Activated CD8-positive, alpha-beta memory T cell treated with anti-CD3 and anti-CD28 coated beads for 1 hour (primary cell): ENCODE measurements around the gene USP34.
"Not testable (repeated sequence)": the region's sequence is repeated elsewhere in the genome, so short reads cannot be mapped to it uniquely, and the experiment has no call there.

Experiments used
- DNase-seq, 2 donors: peaks; one replicate each; pipeline ENCODE4 v3.0.0-alpha.2; 2020; ENCODE audit warnings: low read depth in 1 of 2; ENCODE audit errors: extremely low read depth in 1 of 2

The USP34 gene

GRCh38 chr2:61426267-61426897 lies 44.5 kb downstream of the USP34 start:
- peak; percentile 34 to 50 for DNase-seq

DNA sequence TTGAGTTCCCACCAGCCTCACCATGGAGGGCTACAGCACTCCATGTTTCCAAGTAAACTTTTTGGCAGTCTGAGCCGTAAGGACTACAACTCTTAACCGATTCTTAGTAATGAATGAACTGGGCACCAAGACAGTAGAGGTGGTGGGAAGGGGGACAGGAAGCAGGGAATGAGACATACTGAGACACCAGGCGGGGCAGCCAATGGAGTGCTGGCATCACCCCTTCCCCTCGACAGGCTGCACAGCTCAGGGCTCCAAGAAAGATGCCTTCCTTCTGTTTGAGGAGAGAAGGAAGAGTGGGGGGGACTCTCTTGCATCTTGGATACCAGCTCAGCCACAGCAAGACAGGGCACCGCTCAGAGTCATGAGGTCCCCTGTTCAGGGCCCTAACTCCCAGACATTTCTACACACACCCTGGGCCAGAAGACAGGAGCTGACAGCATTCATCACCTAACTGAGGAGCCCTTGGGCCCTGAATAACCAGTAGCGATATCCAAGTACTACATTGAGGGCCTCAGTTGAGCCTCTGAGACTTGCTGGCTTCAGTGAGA lies 45.2 kb downstream of the USP34 start:
- no peak for DNase-seq

GRCh38 chr2:61423714-61424113 lies 47.2 kb downstream of the USP34 start:
- no peak for DNase-seq

DNA sequence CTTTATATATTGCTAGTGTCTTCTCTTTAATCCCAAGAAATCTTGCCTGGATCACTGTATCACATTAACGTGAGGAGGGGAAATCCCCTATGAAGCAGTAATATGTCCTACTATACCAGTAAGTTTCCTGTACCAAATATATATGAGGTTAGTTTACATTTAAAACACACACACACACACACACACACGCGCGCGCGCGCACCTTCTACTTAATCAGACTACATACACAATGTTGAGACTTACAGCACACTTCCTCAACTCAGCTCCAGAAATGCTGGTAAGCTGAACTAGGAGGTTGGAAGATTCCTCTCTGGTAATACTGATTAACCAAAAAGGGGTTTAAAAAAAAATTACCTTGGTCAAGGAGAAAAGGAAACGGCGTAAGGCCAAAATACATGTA lies 49.3 kb downstream of the USP34 start:
- DNase-seq = no peak

DNA sequence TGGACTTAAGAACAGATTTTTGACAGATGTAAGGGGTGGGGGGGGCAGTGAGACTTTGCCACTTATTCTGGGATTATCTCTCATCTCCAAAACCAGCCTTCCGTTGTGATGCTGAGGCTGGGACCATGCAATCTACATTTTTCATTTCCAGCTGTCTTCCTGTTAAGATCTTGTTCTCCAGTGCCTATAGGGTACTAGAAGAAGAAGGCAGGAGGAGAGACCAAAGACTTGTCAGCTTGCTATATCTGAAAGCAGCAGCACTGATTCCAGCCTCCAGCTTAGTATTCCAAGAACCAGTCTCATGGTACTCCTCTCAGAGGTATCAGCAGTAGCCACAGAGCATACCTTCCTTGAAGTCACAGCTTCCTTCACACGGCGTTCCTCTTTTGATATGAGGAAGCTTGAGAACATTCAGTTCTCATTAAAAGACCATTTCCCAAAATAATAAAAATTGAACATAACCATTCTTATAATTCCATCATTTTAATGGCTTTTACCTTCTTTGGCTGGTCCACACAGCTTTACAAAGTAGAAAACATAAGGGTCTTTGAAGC lies 49.8 kb downstream of the USP34 start:
- DNase-seq = no peak

- DNase-seq = no peak
These were observed 51.3 kb downstream of the USP34 start for GRCh38 chr2:61419570-61419969.

DNA sequence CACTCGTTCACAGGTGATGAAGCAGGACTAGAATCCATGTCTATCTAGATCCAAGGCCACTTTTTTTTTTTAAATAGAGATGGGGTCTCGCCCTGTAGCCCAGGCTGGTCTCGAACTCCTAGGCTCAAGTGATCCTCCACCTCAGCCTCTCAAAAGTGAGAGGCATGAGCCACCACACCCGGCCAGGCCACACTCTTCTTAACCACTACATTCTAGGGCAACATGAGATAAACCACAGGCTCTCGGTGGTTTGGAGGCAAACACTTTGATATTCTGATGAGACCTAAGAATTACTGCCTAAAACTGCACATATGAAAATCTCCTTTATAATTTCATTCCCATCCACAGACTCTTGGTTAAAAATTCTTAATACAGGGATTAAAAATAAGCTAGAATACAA lies 51.8 kb downstream of the USP34 start:
- no peak for DNase-seq

GRCh38 chr2:61416871-61417645 lies 53.8 kb downstream of the USP34 start:
- no peak for DNase-seq

DNA sequence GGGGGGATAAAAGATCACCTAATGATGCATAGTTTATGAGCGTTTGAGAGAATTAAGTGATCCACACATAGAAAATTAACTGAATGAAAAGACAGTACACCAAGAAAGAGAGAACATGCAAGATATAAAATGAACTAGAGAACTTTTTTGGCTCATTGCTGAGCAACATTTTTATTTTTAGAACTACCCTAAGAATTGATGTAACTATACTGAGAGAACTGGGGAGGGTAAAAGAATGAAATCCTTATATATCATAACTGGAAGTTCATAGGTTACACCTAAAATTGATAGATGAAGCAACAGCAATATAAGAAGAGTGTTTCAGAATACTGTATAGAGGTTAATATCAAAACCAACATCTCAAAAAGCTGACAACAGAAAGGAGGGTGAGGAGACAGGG lies 55.6 kb downstream of the USP34 start:
- DNase-seq = no peak

GRCh38 chr2:61414674-61415073 lies 56.2 kb downstream of the USP34 start:
- DNase-seq = no peak

- no peak for DNase-seq
These were observed 59.8 kb downstream of the USP34 start for GRCh38 chr2:61411109-61411508.

GRCh38 chr2:61410185-61410584 lies 60.7 kb downstream of the USP34 start:
- DNase-seq = no peak

DNA sequence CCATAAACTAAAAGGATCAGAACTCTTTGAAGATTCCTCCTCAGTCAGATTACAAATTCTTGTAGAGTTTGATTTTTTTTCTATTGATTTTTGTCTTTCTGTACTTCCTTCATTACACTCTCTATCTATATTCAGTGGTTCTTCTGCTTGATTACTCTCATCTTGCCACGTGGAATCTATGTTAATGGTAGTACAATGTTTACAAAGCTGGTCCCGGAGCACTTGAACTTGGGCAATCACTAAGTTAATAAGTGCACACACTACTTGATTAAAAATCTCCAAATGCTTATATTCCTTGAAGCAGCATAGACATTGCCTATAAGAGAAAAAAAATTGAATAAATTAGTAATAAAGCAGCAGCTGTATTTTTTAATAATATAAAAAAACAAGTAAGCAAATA lies 65.1 kb downstream of the USP34 start:
- DNase-seq = no peak

GRCh38 chr2:61404438-61404837 lies 66.4 kb downstream of the USP34 start:
- no peak for DNase-seq

DNA sequence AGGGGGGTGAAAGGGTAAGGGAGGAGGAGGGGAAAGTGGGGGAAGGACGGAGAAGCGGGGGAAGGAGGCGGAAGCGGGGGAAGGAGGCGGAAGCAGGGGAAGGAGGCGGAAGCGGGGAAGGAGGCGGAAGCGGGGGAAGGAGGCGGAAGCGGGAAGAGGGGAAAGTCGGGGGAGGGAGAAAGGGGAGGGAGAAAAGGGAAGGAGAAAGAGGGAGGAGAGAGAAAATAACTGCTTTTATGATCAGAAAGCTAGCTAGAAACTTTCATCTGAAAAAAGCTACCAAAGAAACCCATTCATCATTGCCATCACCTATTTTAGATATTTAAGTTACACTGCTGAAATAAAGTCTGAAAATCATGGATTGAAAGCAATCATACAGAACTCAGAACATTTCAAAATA lies 72.5 kb downstream of the USP34 start:
- no peak for DNase-seq

DNA sequence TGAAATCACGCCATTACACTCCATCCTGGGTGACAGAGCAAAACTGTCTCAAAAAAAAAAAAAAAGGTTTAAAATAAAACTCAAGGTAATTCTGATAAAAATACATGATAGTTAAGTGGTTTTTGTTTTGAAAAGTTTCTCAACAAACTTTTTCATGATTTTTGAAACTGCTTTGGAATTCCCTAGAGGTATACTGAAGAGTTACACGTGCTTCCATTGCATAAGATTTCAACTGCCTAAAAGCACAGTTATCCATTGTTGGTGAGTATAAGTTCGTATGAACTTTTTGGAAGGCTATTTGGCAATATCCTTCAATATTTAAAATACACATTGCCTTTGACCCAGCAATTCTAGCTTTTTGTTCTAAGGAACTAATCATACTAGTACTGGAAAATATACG lies 74.9 kb downstream of the USP34 start:
- DNase-seq = no peak

- not testable (repeated sequence) for DNase-seq
These were observed 83.3 kb downstream of the USP34 start for GRCh38 chr2:61387588-61387987.

GRCh38 chr2:61380882-61381197 lies 90.0 kb downstream of the USP34 start:
- not testable (repeated sequence) for DNase-seq

DNA sequence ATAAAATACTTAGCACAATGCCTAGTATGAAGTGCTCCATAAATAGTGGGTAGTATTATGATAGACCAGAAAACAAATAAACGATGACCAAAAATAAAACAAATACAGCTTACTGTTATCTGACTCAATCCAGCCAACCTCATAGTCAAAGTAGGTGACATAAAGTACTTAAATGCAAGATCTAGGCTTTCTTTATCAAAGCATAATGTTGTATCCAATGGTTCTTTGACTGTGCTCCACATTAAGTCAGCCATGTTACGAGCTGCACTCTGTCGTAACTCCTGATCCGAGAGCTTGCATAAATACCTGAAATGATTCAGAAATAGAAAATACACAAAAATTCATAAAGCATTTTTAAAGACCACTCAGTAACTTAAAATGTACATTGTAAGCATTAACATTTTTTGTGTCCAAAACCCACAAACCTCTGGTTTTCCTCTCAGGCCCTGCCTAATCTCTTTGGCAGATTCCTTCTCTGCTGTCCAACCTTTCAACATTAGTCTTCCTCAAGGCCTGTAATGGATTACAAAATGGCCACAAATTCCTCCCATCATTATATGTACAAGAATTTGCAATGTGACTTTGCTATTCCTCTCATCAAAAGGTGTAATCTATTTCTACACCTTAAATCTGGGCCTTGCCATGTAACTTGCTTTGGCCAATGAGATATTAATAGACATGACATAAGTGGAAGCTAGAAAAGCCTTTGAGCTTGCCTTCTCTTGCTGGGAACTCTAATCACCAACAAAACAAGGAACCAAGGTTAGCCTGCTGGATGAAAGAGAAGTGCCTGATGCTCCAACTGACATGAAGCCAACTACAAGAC lies 90.6 kb downstream of the USP34 start:
- no peak for DNase-seq

GRCh38 chr2:61379521-61379920 lies 91.4 kb downstream of the USP34 start:
- DNase-seq = no peak

- no peak for DNase-seq
These were observed 92.6 kb downstream of the USP34 start for GRCh38 chr2:61378281-61378680.
